NT2/D1 (cell line): ENCODE results near the gene CREB5.

Experiments
- DNase-seq: peaks from one replicate; pipeline ENCODE4 v3.0.0-alpha.2; 2011; ENCODE audit warnings: low read depth, low spot score
- H3K27me3 ChIP-seq: 2 replicates; pipeline ENCODE4 v1.6.0; 2011; ENCODE audit warnings: mild to moderate bottlenecking; ENCODE audit not compliant: insufficient read length, insufficient read depth
- H3K36me3 ChIP-seq: 2 replicates; pipeline ENCODE4 v1.6.1; 2011; ENCODE audit warnings: mild to moderate bottlenecking, low read length, mixed read lengths; ENCODE audit not compliant: insufficient read depth, insufficient read length
- H3K4me1 ChIP-seq: 2 replicates; pipeline ENCODE4 v1.5.1; 2011; ENCODE audit not compliant: insufficient read depth, insufficient read length
- H3K4me3 ChIP-seq: 2 replicates; pipeline ENCODE4 v1.5.1; 2011; ENCODE audit warnings: low read depth; ENCODE audit not compliant: insufficient read length
- H3K9ac ChIP-seq: 2 replicates; pipeline ENCODE4 v1.6.0; 2011; ENCODE audit warnings: low read depth; ENCODE audit not compliant: insufficient read length
- H3K9me3 ChIP-seq: 2 replicates; pipeline ENCODE4 v1.5.1; 2011; ENCODE audit warnings: mild to moderate bottlenecking, low read length; ENCODE audit not compliant: insufficient read depth
- SUZ12 ChIP-seq: IDR thresholded peaks from 2 replicates; pipeline ENCODE4 v1.6.1; 2011; ENCODE audit not compliant: insufficient read length, insufficient read depth; ENCODE audit errors: extremely low read depth
- YY1 ChIP-seq: IDR thresholded peaks from 2 replicates; pipeline ENCODE4 v1.6.1; 2011; ENCODE audit not compliant: insufficient read length, insufficient read depth
- ZNF274 ChIP-seq: IDR thresholded peaks from 2 replicates; pipeline ENCODE4 v1.6.1; 2011; ENCODE audit warnings: mild to moderate bottlenecking, low read depth, low read length

The CREB5 gene

DNA sequence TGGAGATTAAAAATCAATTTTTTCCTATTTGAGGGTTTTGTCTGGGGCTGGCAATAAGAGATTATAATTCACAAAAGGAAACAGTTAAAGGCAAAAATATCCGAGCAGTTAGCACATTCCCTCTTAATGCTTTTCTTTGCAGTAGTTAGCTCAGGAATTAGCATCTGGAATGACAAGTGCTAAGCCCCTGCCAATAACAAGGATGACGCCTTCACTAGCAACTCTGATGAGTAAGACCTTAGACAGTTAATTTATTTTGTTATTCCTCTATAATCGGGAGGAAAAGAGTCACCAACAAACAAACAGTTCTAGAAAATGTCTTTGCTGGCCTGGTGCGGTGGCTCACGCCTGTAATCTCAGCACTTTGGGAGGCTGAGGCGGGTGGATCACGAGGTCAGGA, 394.5 kb downstream of the CREB5 start:
- Histone ChIP-seq H3K4me1 (no peaks in the 10 kb centered on the region), H3K27me3 (no peaks in the 10 kb centered on the region), H3K9ac (no peak overlapping the region), H3K9me3 (no peaks in the 10 kb centered on the region), H3K36me3 (peaks cover 46% of the 10 kb centered on the region), H3K4me3 (no peak overlapping the region)
- peak; percentile 28 for DNase-seq
- no peak for TF ChIP-seq ZNF274
- no peak for TF ChIP-seq SUZ12
- no peak for TF ChIP-seq YY1

GRCh38 chr7:28807396-28807994, 395.2 kb downstream of the CREB5 start:
- no peak for TF ChIP-seq YY1
- TF ChIP-seq ZNF274, result no peak
- TF ChIP-seq SUZ12, result no peak
- Histone ChIP-seq H3K4me1 (no peaks in the 10 kb centered on the region), H3K4me3 (no peak overlapping the region), H3K9me3 (no peaks in the 10 kb centered on the region), H3K27me3 (no peaks in the 10 kb centered on the region), H3K9ac (no peak overlapping the region), H3K36me3 (peaks cover 51% of the 10 kb centered on the region)
- no peak for DNase-seq

DNA sequence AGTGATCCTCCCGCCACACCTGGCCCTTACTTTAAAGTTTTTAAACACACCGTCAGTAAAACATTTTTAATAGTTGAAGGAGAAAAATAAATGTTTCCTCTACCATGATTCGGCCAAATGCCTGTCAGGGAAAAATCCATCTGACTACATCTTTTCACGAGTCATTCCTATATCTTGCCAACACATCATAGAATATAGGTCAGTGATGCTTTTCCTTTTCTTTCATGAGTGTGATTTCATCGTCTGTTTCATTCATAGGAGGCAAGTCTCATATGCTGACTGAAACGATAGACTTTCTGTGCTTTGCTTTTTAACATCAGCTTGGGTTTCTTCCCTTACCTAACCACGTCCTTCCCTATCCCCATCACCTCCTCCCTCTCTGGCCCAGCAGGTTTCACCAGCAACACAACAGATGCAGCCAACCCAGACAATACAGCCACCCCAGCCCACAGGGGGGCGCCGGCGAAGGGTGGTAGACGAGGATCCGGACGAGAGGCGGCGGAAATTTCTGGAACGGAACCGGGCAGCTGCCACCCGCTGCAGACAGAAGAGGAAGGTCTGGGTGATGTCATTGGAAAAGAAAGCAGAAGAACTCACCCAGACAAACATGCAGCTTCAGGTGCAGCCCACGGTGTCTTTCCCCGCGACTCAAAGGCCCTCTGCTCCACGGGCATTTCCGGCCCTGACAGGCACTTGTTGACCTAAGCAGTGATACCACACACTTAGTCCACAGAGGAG, 396.6 kb downstream of the CREB5 start:
- Histone ChIP-seq H3K4me1 (no peaks in the 10 kb centered on the region), H3K9ac (no peak overlapping the region), H3K9me3 (no peaks in the 10 kb centered on the region), H3K36me3 (peaks cover 59% of the 10 kb centered on the region), H3K27me3 (no peaks in the 10 kb centered on the region), H3K4me3 (no peak overlapping the region)
- TF ChIP-seq SUZ12 (no peak), YY1 (no peak), ZNF274 (no peak)
- no peak for DNase-seq

- H3K4me3 ChIP-seq, result no peak overlapping the region
These were observed 398.7 kb downstream of the CREB5 start for GRCh38 chr7:28811008-28811407.

DNA sequence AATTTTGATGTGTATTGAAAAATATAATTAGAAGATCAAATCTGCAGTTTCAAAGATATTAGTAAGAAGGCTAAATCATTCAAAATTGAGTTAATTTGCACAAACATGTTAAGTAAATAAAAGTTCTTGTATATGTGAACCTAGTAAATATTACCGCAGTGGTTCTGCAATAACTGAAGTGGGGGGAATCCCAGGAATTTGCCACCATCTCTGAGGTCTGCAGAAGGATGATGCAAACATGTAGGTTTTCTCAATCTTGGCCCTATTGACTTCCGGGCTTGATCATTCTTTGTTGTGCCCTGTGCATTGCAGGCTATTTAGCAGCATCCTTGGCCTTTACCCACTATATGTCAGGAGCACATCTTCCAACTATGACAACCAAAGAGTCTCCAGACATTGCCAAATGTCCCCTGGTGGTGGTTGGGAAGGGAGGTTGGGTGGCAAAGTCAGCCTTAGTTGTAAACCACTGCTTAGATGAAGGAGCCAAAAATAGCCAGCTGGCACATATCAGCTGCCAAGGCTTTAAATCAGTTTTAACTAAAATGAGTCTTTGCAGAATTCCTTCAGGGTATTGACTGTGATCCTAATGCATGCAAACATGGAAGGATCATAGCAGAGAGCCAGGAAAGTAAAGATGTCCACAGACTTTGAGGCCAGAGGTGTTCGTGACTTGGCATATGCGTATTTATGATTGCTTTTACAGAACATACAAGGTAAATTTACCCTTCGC, 399.5 kb downstream of the CREB5 start:
- DNase-seq, result no peak
- Histone ChIP-seq H3K4me1 (no peaks in the 10 kb centered on the region), H3K9ac (no peak overlapping the region), H3K4me3 (no peak overlapping the region), H3K27me3 (no peaks in the 10 kb centered on the region), H3K9me3 (no peaks in the 10 kb centered on the region), H3K36me3 (peaks cover 50% of the 10 kb centered on the region)
- TF ChIP-seq ZNF274 (no peak), SUZ12 (no peak), YY1 (no peak)

More at GRCh38 chr7:28811008-28811407, 398.7 kb downstream of the CREB5 start:
- no peak overlapping the region for H3K9ac ChIP-seq
- peaks cover 48% of the 10 kb centered on the region for H3K36me3 ChIP-seq
- no peaks in the 10 kb centered on the region for H3K4me1 ChIP-seq
- DNase-seq, result no peak
- no peaks in the 10 kb centered on the region for H3K27me3 ChIP-seq
- no peaks in the 10 kb centered on the region for H3K9me3 ChIP-seq
- no peak for TF ChIP-seq YY1
- TF ChIP-seq SUZ12, result no peak
- TF ChIP-seq ZNF274, result no peak

- TF ChIP-seq ZNF274 (no peak), SUZ12 (no peak), YY1 (no peak)
- no peaks in the 10 kb centered on the region for H3K9me3 ChIP-seq
- no peak overlapping the region for H3K9ac ChIP-seq
- peaks cover 56% of the 10 kb centered on the region for H3K36me3 ChIP-seq
- no peaks in the 10 kb centered on the region for H3K27me3 ChIP-seq
- no peak overlapping the region for H3K4me3 ChIP-seq
- DNase-seq, result no peak
- H3K4me1 ChIP-seq, result no peaks in the 10 kb centered on the region
These were observed 400.3 kb downstream of the CREB5 start for GRCh38 chr7:28812616-28813015.
